Mucosa of descending colon (tissue), 3 donors: Measurements from ENCODE around the gene TTC21B. TPM values are rescaled to one million over a fixed set of nuclear protein-coding genes. Genes with fewer than 3 reads are reported as not detected.

ENCODE experiments used
- ATAC-seq: fragments of 200-7000 bp; cut with Tn5 transposase; one replicate; pipeline ENCODE4 v1.9.1; 2020; ENCODE audit warnings: mild to moderate bottlenecking, moderate library complexity
- DNase-seq, 3 donors: peaks; one replicate each; pipeline ENCODE4 v3.0.0-alpha.2; 2020
- H3K36me3 ChIP-seq: fragments of 200-600 bp; one replicate; pipeline ENCODE4 v1.8.0; 2021; ENCODE audit warnings: low read depth, mild to moderate bottlenecking
- H3K4me1 ChIP-seq: fragments of 200-600 bp; one replicate; pipeline ENCODE4 v1.8.0; 2021; ENCODE audit warnings: low read depth, mild to moderate bottlenecking
- H3K4me3 ChIP-seq: fragments of 200-600 bp; one replicate; pipeline ENCODE4 v1.8.0; 2021; ENCODE audit warnings: mild to moderate bottlenecking
- H3K9me3 ChIP-seq: fragments of 200-600 bp; one replicate; pipeline ENCODE4 v1.8.0; 2021; ENCODE audit warnings: mild to moderate bottlenecking
- CTCF ChIP-seq: fragments of 200-600 bp; IDR thresholded peaks from one replicate; pipeline ENCODE4 v1.8.0; 2022; ENCODE audit warnings: antibody characterized with exemption, mild to moderate bottlenecking
- intact Hi-C, 2 donors: fragments of 100-400 bp; cut with DNase I in 1 of 2; cut with micrococcal nuclease in 1 of 2; formaldehyde crosslinking; loops; one replicate each; pipeline versions ENCODE4 v1.11.0 to v1.11.1; 2022; cut with DNase I, micrococcal nuclease
- total RNA-seq, 3 donors: library from RNA; stranded (reverse); fragmentation: NEBNext Ultra II Directional in 2 of 3; extraction: Animal tissue kit (Norgen Biotek cat#: 25700) in 2 of 3; gene quantifications; one replicate each; pipeline versions ENCODE4 v1.2.1 to v1.2.4, GENCODE V29; 2021 to 2023
- donor health status: DM: no; HTN: no; CAD: no; lungs with moderate emphysema.
- donor health status: DM: no; HTN: no; CAD: no.
- donor health status: DM: no; HTN: yes; CAD: no.

Gene TTC21B
- total RNA-seq, 3 donors from 2014 or later, result 10.4 to 22.2 (median 17.2) TPM

GRCh38 chr2:165958313-165958960 lies 4.9 kb upstream of the TTC21B start:
- Histone ChIP-seq H3K4me3 (no peak overlapping the region), H3K9me3 (no peaks in the 10 kb centered on the region), H3K4me1 (peaks cover 8% of the 10 kb centered on the region), H3K36me3 (no peaks in the 10 kb centered on the region)
- ATAC-seq (no peak), DNase-seq (no peak)
- TF ChIP-seq CTCF, result no peak
- intact Hi-C loops, result loop anchor here in 1 of 2 donors (10.0 kb wide), 1 partner anchor 166 kb away; the partner anchor contains the start of gene SCN1A

GRCh38 chr2:165957030-165957675 lies 3.6 kb upstream of the TTC21B start:
- intact Hi-C loops, result loop anchor here in 1 of 2 donors (10.0 kb wide), 1 partner anchor 168 kb away; the partner anchor contains the start of gene SCN1A

GRCh38 chr2:165953306-165953654 lies 296 bp downstream of the TTC21B start:
- Histone ChIP-seq H3K4me3 (peak overlapping the region; percentile 57), H3K4me1 (peaks cover 19% of the 10 kb centered on the region), H3K36me3 (no peaks in the 10 kb centered on the region), H3K9me3 (no peaks in the 10 kb centered on the region)
- intact Hi-C loops, result loop anchor here in 1 of 2 donors (10.0 kb wide), 1 partner anchor 172 kb away; the partner anchor contains the start of gene SCN1A
- ATAC-seq, result peak; percentile 64
- TF ChIP-seq CTCF, result no peak
- DNase-seq, result no peak

More at GRCh38 chr2:165957030-165957675, 3.6 kb upstream of the TTC21B start:
- H3K9me3 ChIP-seq, result no peaks in the 10 kb centered on the region
- no peak for TF ChIP-seq CTCF
- no peaks in the 10 kb centered on the region for H3K36me3 ChIP-seq
- ATAC-seq, result no peak
- peaks cover 14% of the 10 kb centered on the region for H3K4me1 ChIP-seq
- no peak overlapping the region for H3K4me3 ChIP-seq
- peak in 1 of 3 donors; percentile 34 for DNase-seq

- DNase-seq (no peak), ATAC-seq (no peak)
- intact Hi-C loops, result loop anchor here in 1 of 2 donors (10.0 kb wide), 1 partner anchor 172 kb away; the partner anchor contains the start of gene SCN1A
- no peak for TF ChIP-seq CTCF
- Histone ChIP-seq H3K4me1 (peaks cover 19% of the 10 kb centered on the region), H3K4me3 (peak overlapping the region; percentile 57), H3K36me3 (no peaks in the 10 kb centered on the region), H3K9me3 (no peaks in the 10 kb centered on the region)
Observed at GRCh38 chr2:165952741-165953211, 800 bp downstream of the TTC21B start.

- DNase-seq (no peak), ATAC-seq (no peak)
- peaks cover 19% of the 10 kb centered on the region for H3K4me1 ChIP-seq
- H3K36me3 ChIP-seq, result no peaks in the 10 kb centered on the region
- no peaks in the 10 kb centered on the region for H3K9me3 ChIP-seq
- no peak for TF ChIP-seq CTCF
- intact Hi-C loops, result loop anchor here in 1 of 2 donors (10.0 kb wide), 1 partner anchor 173 kb away; the partner anchor contains the start of gene SCN1A
- no peak overlapping the region for H3K4me3 ChIP-seq
Observed at GRCh38 chr2:165952085-165952484, 1.5 kb downstream of the TTC21B start.
